BLaER1 (cell line): ENCODE measurements around the gene WDR75.
"Not testable (repeated sequence)": the region's sequence is repeated elsewhere in the genome, so short reads cannot be mapped to it uniquely, and the experiment has no call there.

Experiments used
- H3K27ac ChIP-seq: shearing (Covaris generic); formaldehyde crosslinking; 2 replicates; pipeline ENCODE4 v1.8.1; 2022
- H3K27me3 ChIP-seq: shearing (Covaris generic); formaldehyde crosslinking; 2 replicates; pipeline ENCODE4 v1.8.1; 2022
- H3K36me3 ChIP-seq: shearing (Covaris generic); formaldehyde crosslinking; 2 replicates; pipeline ENCODE4 v1.8.1; 2022
- H3K4me1 ChIP-seq: shearing (Covaris generic); formaldehyde crosslinking; 2 replicates; pipeline ENCODE4 v1.8.1; 2022
- H3K4me2 ChIP-seq: shearing (Covaris generic); formaldehyde crosslinking; 2 replicates; pipeline ENCODE4 v1.8.1; 2022
- H3K4me3 ChIP-seq: shearing (Covaris generic); formaldehyde crosslinking; 2 replicates; pipeline ENCODE4 v1.8.1; 2022
- H3K9ac ChIP-seq: shearing (Covaris generic); formaldehyde crosslinking; 2 replicates; pipeline ENCODE4 v1.8.1; 2022
- H3K9me3 ChIP-seq: shearing (Covaris generic); formaldehyde crosslinking; 2 replicates; pipeline ENCODE4 v1.8.1; 2022
- H4K20me1 ChIP-seq: shearing (Covaris generic); formaldehyde crosslinking; 2 replicates; pipeline ENCODE4 v1.8.1; 2022
- Cebpa-rat ChIP-seq: shearing (Covaris generic); IDR thresholded peaks from 2 replicates; pipeline ENCODE4 v1.8.1; 2022

WDR75 gene

GRCh38 chr2:189411860-189412259 lies 29.4 kb upstream of the WDR75 start:
- Histone ChIP-seq H3K27ac (no peak overlapping the region), H3K36me3 (no peaks in the 10 kb centered on the region), H3K4me1 (no peaks in the 10 kb centered on the region), H3K27me3 (no peaks in the 10 kb centered on the region), H3K4me3 (no peak overlapping the region), H3K9ac (no peak overlapping the region), H4K20me1 (no peaks in the 10 kb centered on the region), H3K9me3 (no peaks in the 10 kb centered on the region), H3K4me2 (no peak overlapping the region)
- TF ChIP-seq Cebpa-rat: no peak

GRCh38 chr2:189412330-189412953 lies 28.8 kb upstream of the WDR75 start:
- Histone ChIP-seq H3K27ac (no peak overlapping the region), H3K4me2 (no peak overlapping the region), H4K20me1 (no peaks in the 10 kb centered on the region), H3K27me3 (no peaks in the 10 kb centered on the region), H3K9ac (no peak overlapping the region), H3K9me3 (no peaks in the 10 kb centered on the region), H3K36me3 (no peaks in the 10 kb centered on the region), H3K4me3 (no peak overlapping the region), H3K4me1 (no peaks in the 10 kb centered on the region)
- TF ChIP-seq Cebpa-rat: no peak

GRCh38 chr2:189413249-189413648 lies 28.0 kb upstream of the WDR75 start:
- TF ChIP-seq Cebpa-rat: no peak
- no peaks in the 10 kb centered on the region for H3K4me1 ChIP-seq
- H3K27me3 ChIP-seq: no peaks in the 10 kb centered on the region
- no peak overlapping the region for H3K4me2 ChIP-seq
- H3K4me3 ChIP-seq: no peak overlapping the region
- no peaks in the 10 kb centered on the region for H3K9me3 ChIP-seq
- H4K20me1 ChIP-seq: no peaks in the 10 kb centered on the region
- H3K36me3 ChIP-seq: no peaks in the 10 kb centered on the region
- no peak overlapping the region for H3K27ac ChIP-seq
- no peak overlapping the region for H3K9ac ChIP-seq

- Histone ChIP-seq H3K4me3 (no peak overlapping the region), H3K27me3 (no peaks in the 10 kb centered on the region), H3K9me3 (no peaks in the 10 kb centered on the region), H3K4me1 (no peaks in the 10 kb centered on the region), H3K36me3 (no peaks in the 10 kb centered on the region), H3K9ac (no peak overlapping the region), H4K20me1 (no peaks in the 10 kb centered on the region), H3K27ac (no peak overlapping the region), H3K4me2 (no peak overlapping the region)
- no peak for TF ChIP-seq Cebpa-rat
Observed at GRCh38 chr2:189421644-189422043, 19.6 kb upstream of the WDR75 start.

GRCh38 chr2:189424961-189425360 lies 16.3 kb upstream of the WDR75 start:
- H3K27me3 ChIP-seq: no peaks in the 10 kb centered on the region
- no peaks in the 10 kb centered on the region for H3K9me3 ChIP-seq
- no peak overlapping the region for H3K9ac ChIP-seq
- TF ChIP-seq Cebpa-rat: no peak
- no peaks in the 10 kb centered on the region for H3K36me3 ChIP-seq
- H3K4me1 ChIP-seq: no peaks in the 10 kb centered on the region
- no peak overlapping the region for H3K27ac ChIP-seq
- no peak overlapping the region for H3K4me3 ChIP-seq
- no peak overlapping the region for H3K4me2 ChIP-seq
- no peaks in the 10 kb centered on the region for H4K20me1 ChIP-seq

GRCh38 chr2:189425676-189426075 lies 15.6 kb upstream of the WDR75 start:
- no peak for TF ChIP-seq Cebpa-rat
- no peak overlapping the region for H3K4me3 ChIP-seq
- H3K4me1 ChIP-seq: no peaks in the 10 kb centered on the region
- no peaks in the 10 kb centered on the region for H3K36me3 ChIP-seq
- H3K4me2 ChIP-seq: no peak overlapping the region
- H3K9ac ChIP-seq: no peak overlapping the region
- no peak overlapping the region for H3K27ac ChIP-seq
- no peaks in the 10 kb centered on the region for H3K9me3 ChIP-seq
- H4K20me1 ChIP-seq: no peaks in the 10 kb centered on the region
- no peaks in the 10 kb centered on the region for H3K27me3 ChIP-seq

GRCh38 chr2:189426886-189427285 lies 14.4 kb upstream of the WDR75 start:
- Histone ChIP-seq H3K4me3 (no peak overlapping the region), H3K36me3 (no peaks in the 10 kb centered on the region), H3K9me3 (no peaks in the 10 kb centered on the region)

GRCh38 chr2:189427872-189428271 lies 13.4 kb upstream of the WDR75 start:
- Histone ChIP-seq H3K9ac (no peak overlapping the region), H4K20me1 (no peaks in the 10 kb centered on the region), H3K4me3 (no peak overlapping the region), H3K27ac (no peak overlapping the region), H3K9me3 (no peaks in the 10 kb centered on the region), H3K4me2 (no peak overlapping the region), H3K36me3 (no peaks in the 10 kb centered on the region), H3K4me1 (no peaks in the 10 kb centered on the region), H3K27me3 (no peaks in the 10 kb centered on the region)
- no peak for TF ChIP-seq Cebpa-rat

More at GRCh38 chr2:189426886-189427285, 14.4 kb upstream of the WDR75 start:
- Histone ChIP-seq H4K20me1 (no peaks in the 10 kb centered on the region), H3K27ac (no peak overlapping the region), H3K27me3 (no peaks in the 10 kb centered on the region), H3K9ac (no peak overlapping the region), H3K4me2 (no peak overlapping the region), H3K4me1 (no peaks in the 10 kb centered on the region)
- TF ChIP-seq Cebpa-rat: no peak

- not testable (repeated sequence) for H3K4me3 ChIP-seq, H3K27ac ChIP-seq, H3K4me1 ChIP-seq, H3K9me3 ChIP-seq, H3K9ac ChIP-seq, H3K36me3 ChIP-seq, H4K20me1 ChIP-seq, H3K27me3 ChIP-seq, H3K4me2 ChIP-seq
Observed at GRCh38 chr2:189430448-189430847, 10.8 kb upstream of the WDR75 start.

GRCh38 chr2:189435803-189436202 lies 5.5 kb upstream of the WDR75 start:
- not testable (repeated sequence) for H4K20me1 ChIP-seq, H3K4me2 ChIP-seq, H3K36me3 ChIP-seq, H3K9ac ChIP-seq, H3K4me3 ChIP-seq, H3K4me1 ChIP-seq, H3K27me3 ChIP-seq, H3K9me3 ChIP-seq, H3K27ac ChIP-seq

GRCh38 chr2:189437926-189438325 lies 3.3 kb upstream of the WDR75 start:
- no peak overlapping the region for H3K4me3 ChIP-seq
- H3K27me3 ChIP-seq: no peaks in the 10 kb centered on the region
- no peaks in the 10 kb centered on the region; the same call in 1 of the 2 replicates for H3K36me3 ChIP-seq
- no peak for TF ChIP-seq Cebpa-rat
- no peak overlapping the region for H3K4me2 ChIP-seq
- no peak overlapping the region for H3K9ac ChIP-seq
- H3K9me3 ChIP-seq: no peaks in the 10 kb centered on the region
- H4K20me1 ChIP-seq: no peaks in the 10 kb centered on the region; the same call in 1 of the 2 replicates
- H3K4me1 ChIP-seq: peaks cover 15% of the 10 kb centered on the region
- H3K27ac ChIP-seq: no peak overlapping the region
